HG03039 (cell line): ENCODE results near the gene CEP295NL.
"Not testable (repeated sequence)": the region's sequence is repeated elsewhere in the genome, so short reads cannot be mapped to it uniquely, and the experiment has no call there.

ENCODE experiments used
- ATAC-seq: cut with Tn5 transposase; IDR thresholded peaks from one replicate; pipeline ENCODE4 v1.9.1; 2021; ENCODE audit warnings: mild to moderate bottlenecking, moderate library complexity; ENCODE audit not compliant: unreplicated experiment

The CEP295NL gene

GRCh38 chr17:78905541-78905940 is 2.5 kb upstream of the CEP295NL start:
- no peak for ATAC-seq

GRCh38 chr17:78905116-78905515 is 2.1 kb upstream of the CEP295NL start:
- ATAC-seq = no peak

- ATAC-seq = no peak
These were observed 1.4 kb upstream of the CEP295NL start for GRCh38 chr17:78904371-78904770.

DNA sequence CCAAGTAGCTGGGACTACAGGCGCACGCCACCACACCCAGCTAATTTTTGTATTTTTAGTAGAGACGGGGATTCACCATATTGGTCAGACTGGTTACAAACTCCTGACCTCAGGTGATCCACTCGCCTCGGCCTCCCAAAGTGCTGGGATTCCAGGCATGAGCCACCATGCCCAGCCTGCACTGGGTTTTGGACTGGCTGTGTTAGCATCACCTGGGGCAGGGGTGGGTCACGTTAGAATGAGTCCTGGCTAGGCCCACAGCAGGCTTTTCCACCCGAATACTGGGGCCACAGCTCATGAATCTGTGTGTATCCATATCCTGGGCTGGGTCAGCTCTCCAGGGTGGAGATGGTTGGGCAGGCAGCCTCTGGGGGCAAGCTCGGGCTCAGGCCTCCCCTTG is 770 bp downstream of the CEP295NL start:
- not testable (repeated sequence) for ATAC-seq

DNA sequence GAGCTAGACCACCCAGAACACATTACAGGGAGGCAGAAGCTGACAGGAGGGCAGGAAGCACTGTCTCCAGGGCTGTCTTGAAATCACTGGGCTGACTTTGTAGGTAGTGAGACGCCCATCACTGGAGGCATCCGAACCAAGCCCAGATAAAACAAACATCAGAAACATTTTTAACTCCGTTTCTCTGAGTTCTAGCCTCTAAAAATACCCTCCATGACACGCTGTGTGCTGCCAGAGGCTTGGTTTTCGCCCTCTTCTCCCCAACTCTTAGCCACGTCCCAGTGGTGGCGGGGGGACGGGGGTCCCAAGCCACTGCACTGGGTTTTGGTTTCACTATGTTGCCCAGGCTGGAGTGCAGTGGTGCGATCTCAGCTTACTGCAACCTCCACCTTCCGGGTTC is 1.2 kb downstream of the CEP295NL start:
- no peak for ATAC-seq

- ATAC-seq = no peak
These were observed 2.2 kb downstream of the CEP295NL start for GRCh38 chr17:78900816-78901215.

GRCh38 chr17:78899361-78900260 is 3.4 kb downstream of the CEP295NL start:
- ATAC-seq = no peak

GRCh38 chr17:78898947-78899346 is 4.1 kb downstream of the CEP295NL start:
- no peak for ATAC-seq

DNA sequence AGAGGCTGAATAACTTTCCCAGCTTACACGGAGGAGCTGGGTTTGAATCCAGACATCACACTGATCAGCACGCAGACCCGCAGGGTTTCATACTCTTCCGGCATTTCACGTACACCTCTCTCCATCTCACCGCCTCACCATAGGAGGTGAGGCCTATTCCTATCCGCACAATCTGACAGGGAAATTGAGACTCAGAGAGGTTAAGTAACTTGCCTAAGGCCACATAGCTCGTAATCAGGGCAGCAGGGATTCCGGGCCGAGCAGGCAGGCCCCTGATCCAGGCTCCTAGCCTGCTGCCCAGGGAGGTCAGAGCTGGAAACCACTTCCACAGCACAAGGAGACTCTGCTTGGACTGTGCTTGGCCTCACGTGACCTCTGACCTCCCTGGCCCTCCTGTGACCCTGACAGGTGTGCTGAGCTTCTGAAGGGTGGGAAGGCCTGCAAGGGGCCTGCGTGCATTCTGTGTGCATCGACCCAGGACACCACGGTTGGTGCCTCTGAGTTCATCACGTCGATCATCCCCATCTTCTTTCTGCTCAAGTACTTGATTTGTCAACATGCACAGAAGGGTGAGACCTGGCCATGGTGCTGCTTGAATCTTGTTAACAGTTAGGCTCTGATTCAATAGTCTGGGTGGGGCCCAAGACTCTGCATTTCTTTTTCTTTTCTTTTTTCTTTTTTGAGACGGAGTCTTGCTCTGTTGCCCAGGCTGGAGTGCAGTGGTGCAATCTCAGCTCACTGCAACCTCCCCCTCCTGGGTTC is 4.7 kb downstream of the CEP295NL start:
- no peak for ATAC-seq

DNA sequence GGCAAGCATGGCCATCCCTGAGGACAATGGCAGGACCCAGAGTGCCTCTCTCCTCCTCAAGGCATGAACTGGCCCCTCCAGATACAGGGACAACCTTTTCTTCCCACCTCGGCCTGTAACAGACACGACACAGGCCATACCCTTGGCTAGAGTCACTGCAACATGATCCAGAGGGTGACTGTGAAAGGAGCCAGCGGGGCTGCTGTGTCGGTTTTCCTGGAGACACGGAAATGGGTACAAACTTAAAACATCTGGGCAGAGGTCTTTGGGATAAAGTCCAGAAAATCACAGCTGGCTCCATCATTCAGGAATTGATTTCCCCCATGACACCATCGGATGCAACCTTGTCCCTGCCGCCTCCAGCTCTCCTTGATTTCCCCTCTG is 5.3 kb downstream of the CEP295NL start:
- ATAC-seq = no peak

- no peak for ATAC-seq
These were observed 6.0 kb downstream of the CEP295NL start for GRCh38 chr17:78896834-78897663.

DNA sequence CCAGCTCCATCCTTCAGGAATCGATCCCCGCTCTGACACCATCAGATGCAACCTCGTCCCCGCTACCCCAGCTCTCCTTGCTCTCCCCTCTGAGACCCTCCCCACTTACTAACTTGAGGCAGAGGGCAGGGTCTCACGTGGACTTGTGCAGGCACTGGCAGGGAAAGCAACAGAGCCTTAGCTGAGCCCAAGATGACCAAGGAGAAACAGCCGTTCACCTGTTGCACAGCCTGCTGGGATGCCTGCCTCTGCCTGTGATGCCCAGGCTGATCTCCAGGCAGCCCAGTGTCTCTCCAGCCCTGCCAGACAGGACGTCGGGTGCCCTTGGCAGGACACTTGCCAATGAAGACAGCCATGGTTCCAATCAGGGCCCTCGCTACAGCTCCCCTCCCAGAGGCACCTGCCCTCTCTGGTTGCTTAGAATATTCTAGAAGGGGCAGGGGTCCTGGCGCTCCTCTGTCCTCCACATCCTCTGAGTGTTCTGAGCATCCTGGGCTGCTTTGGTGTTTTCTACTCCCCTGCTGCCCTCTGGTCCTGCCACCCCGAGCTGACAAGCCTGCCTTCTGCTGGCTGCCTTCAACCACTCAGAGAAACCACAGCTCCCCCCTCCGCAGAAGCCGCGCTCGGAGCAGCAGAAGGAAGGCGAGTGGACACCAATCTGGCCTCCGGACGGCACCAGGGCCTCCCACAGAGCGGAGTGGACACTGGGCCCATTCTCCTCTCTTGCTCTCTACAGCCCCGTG is 6.7 kb downstream of the CEP295NL start:
- ATAC-seq = no peak

GRCh38 chr17:78895322-78895721 is 7.7 kb downstream of the CEP295NL start:
- no peak for ATAC-seq

DNA sequence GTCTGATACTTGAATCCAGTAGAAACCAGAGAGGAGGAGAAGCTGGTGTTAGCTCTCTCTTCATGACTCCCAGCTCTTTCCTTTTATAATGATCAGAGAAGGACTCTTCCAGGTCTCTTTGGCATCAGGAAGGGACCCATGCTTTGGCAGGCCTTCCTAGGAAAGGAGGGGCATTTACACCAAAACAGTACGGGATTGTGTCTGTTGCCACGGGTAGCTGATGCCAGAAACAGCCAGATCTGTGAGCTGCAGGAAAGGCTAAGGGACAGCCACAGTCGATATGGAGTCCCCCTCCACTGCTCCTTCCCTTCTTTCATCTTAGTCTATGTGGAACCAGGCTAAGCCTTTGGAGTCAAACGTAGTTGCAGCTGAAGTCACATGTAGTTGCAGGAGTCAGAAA is 9.3 kb downstream of the CEP295NL start:
- ATAC-seq = no peak

DNA sequence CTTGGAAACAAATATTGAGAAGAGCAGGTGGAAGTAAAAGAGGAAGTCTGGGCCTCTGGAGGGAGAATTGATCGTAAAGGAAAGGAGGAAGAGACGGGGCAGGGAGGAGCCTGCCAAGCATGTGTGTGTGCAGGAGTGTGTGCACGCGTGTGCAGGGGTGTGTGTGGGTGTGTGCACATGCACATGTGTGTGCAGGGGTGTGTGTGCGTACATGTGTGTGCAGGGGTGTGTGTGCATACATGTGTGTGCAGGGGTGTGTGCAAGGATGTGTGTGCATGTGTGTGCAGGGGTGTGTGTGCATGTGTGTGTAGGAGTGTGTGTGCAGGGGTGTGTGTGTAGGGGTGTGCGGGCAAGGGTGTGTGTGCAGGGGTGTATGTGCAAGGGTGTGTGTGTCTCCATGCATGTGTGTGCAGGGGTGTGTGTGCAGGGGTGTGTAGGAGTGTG is 10.0 kb downstream of the CEP295NL start:
- ATAC-seq = no peak

GRCh38 chr17:78892520-78892919 is 10.5 kb downstream of the CEP295NL start:
- ATAC-seq = no peak

DNA sequence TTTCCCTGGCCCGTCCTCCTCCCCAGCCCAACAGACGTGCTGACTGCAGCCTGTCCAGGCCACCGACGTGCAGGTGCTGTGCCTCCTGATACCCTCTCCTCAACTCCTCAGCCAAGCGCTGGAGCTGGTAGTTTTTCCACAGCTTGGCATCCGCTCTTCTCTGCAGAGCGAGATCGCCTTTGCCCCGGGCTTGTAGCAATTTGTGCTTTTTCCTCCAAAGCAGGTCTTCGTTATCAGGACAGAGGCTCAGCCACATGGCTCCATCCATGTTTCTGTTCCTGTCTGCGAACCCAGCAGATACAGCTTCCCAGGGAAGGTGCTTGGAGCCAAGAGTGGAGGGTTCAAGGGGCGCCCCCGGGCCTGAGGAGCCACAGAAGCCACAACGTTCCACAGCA is 10.9 kb downstream of the CEP295NL start:
- ATAC-seq = no peak

GRCh38 chr17:78891406-78892061 is 11.5 kb downstream of the CEP295NL start:
- no peak for ATAC-seq

- ATAC-seq = no peak
These were observed 12.5 kb downstream of the CEP295NL start for GRCh38 chr17:78890498-78890897.

- not testable (repeated sequence) for ATAC-seq
These were observed 12.9 kb downstream of the CEP295NL start for GRCh38 chr17:78890096-78890495.
